Keratinocyte (primary cell): ENCODE measurements around the gene CCDC150. TPM values are rescaled to one million over a fixed set of nuclear protein-coding genes. Genes with fewer than 3 reads are reported as not detected.

Experiments
- DNase-seq: peaks from one replicate; pipeline ENCODE4 v3.0.0-alpha.2; 2011; ENCODE audit warnings: low read depth, missing footprints, low spot score
- FAIRE-seq: peaks from 2 replicates; lab custom pipeline; 2011; peaks lifted over from hg19 to GRCh38; lab: Jason Lieb, UNC
- H2AFZ ChIP-seq: 2 replicates; pipeline ENCODE4 v1.6.0; 2012; ENCODE audit warnings: low read length, control low read depth, inconsistent platforms; ENCODE audit not compliant: control insufficient read depth
- H3K27ac ChIP-seq: 2 replicates; pipeline ENCODE4 v1.5.1; 2011; ENCODE audit warnings: low read length; ENCODE audit not compliant: control insufficient read depth, insufficient read depth
- H3K27me3 ChIP-seq: 3 replicates; pipeline ENCODE4 v1.6.0; 2011; ENCODE audit warnings: low read length; ENCODE audit not compliant: control insufficient read depth, insufficient read depth; ENCODE audit errors: extremely low read depth
- H3K36me3 ChIP-seq, 2 experiments: 2 replicates in 1 of 2; 3 replicates in 1 of 2; pipeline ENCODE4 v1.5.1; 2011; ENCODE audit warnings: low read length in 2 of 2, mild to moderate bottlenecking in 1 of 2; ENCODE audit not compliant: control insufficient read depth in 2 of 2, insufficient read depth in 2 of 2; ENCODE audit errors: extremely low read depth in 1 of 2
- H3K4me1 ChIP-seq: 3 replicates; pipeline ENCODE4 v1.5.1; 2011; ENCODE audit warnings: low read length; ENCODE audit not compliant: control insufficient read depth, insufficient read depth; ENCODE audit errors: extremely low read depth
- H3K4me2 ChIP-seq: 3 replicates; pipeline ENCODE4 v1.6.0; 2011; ENCODE audit warnings: low read depth, low read length; ENCODE audit not compliant: control insufficient read depth, insufficient read depth; ENCODE audit errors: extremely low read depth
- H3K4me3 ChIP-seq, 3 experiments: fragments of 200-600 bp in 1 of 3; sonication (generic) in 1 of 3; 2 replicates in 2 of 3; 3 replicates in 1 of 3; pipeline ENCODE4 v1.5.1; 2011 to 2016; ENCODE audit warnings: low read length in 3 of 3, mild to moderate bottlenecking in 3 of 3, control low read depth in 2 of 3, inconsistent platforms in 1 of 3, low read depth in 1 of 3, mixed read lengths in 1 of 3, mixed run types in 1 of 3, moderate library complexity in 1 of 3; ENCODE audit not compliant: control insufficient read depth in 2 of 3, insufficient read depth in 2 of 3; ENCODE audit errors: extremely low read depth in 1 of 3
- H3K79me2 ChIP-seq: 2 replicates; pipeline ENCODE4 v1.6.0; 2012; ENCODE audit warnings: low read length; ENCODE audit not compliant: control insufficient read depth, insufficient read depth
- H3K9ac ChIP-seq: 3 replicates; pipeline ENCODE4 v1.6.0; 2011; ENCODE audit warnings: low read length; ENCODE audit not compliant: control insufficient read depth, insufficient read depth; ENCODE audit errors: extremely low read depth
- H3K9me1 ChIP-seq: 3 replicates; pipeline ENCODE4 v1.6.0; 2011; ENCODE audit warnings: low read length; ENCODE audit not compliant: control insufficient read depth, insufficient read depth; ENCODE audit errors: extremely low read depth
- H3K9me3 ChIP-seq: 2 replicates; pipeline ENCODE4 v1.5.1; 2012; ENCODE audit warnings: low read depth, low read length; ENCODE audit not compliant: control insufficient read depth
- H4K20me1 ChIP-seq: 3 replicates; pipeline ENCODE4 v1.6.0; 2011; ENCODE audit warnings: low read length; ENCODE audit not compliant: control insufficient read depth, insufficient read depth; ENCODE audit errors: extremely low read depth
- EZH2 ChIP-seq: IDR thresholded peaks from one replicate; pipeline ENCODE4 v1.6.1; 2012; ENCODE audit warnings: inconsistent platforms, mild to moderate bottlenecking, low read length, moderate library complexity
- dilution Hi-C: fragments of 300-500 bp; cut with MboI; formaldehyde crosslinking; loops from one replicate; pipeline ENCODE4 v1.7.0; 2020; ENCODE audit warnings: low sequenced_read_pairs; ENCODE audit not compliant: extremely low pct_ligation_motif_present
- polyA plus RNA-seq, 5 experiments: library from polyadenylated mRNA; depleted of rRNA in 3 of 5; stranded (reverse) in 3 of 5; stranded (forward) in 1 of 5; unstranded in 1 of 5; fragments of >200 nt; gene quantifications; 1 replicate in 1 of 5; 2 replicates in 3 of 5; 3 replicates in 1 of 5; pipeline versions ENCODE4 v1.2.1 to v1.2.3, GENCODE V29; 2011 to 2012; ENCODE audit warnings: missing spikeins in 2 of 5, low read depth in 1 of 5, low replicate concordance in 1 of 5
- TF ChIP-seq, protein P1 (sequence below), 3 experiments: IDR thresholded peaks in 1 of 3; conservative IDR thresholded peaks in 1 of 3; optimal IDR thresholded peaks in 1 of 3; 2 replicates in 2 of 3; 3 replicates in 1 of 3; pipeline versions ENCODE3 to v1.5.1; 2011; ENCODE audit warnings: low read length in 3 of 3, mild to moderate bottlenecking in 3 of 3, moderate library complexity in 2 of 3, control low read depth in 1 of 3, inconsistent platforms in 1 of 3; ENCODE audit not compliant: insufficient read depth in 2 of 3; ENCODE audit errors: extremely low read depth in 1 of 3

Gene CCDC150
- polyA plus RNA-seq, 1 donor (not counting 4 experiments of a cell fraction or from before 2014, with no cell fraction given): 5.0 TPM

DNA sequence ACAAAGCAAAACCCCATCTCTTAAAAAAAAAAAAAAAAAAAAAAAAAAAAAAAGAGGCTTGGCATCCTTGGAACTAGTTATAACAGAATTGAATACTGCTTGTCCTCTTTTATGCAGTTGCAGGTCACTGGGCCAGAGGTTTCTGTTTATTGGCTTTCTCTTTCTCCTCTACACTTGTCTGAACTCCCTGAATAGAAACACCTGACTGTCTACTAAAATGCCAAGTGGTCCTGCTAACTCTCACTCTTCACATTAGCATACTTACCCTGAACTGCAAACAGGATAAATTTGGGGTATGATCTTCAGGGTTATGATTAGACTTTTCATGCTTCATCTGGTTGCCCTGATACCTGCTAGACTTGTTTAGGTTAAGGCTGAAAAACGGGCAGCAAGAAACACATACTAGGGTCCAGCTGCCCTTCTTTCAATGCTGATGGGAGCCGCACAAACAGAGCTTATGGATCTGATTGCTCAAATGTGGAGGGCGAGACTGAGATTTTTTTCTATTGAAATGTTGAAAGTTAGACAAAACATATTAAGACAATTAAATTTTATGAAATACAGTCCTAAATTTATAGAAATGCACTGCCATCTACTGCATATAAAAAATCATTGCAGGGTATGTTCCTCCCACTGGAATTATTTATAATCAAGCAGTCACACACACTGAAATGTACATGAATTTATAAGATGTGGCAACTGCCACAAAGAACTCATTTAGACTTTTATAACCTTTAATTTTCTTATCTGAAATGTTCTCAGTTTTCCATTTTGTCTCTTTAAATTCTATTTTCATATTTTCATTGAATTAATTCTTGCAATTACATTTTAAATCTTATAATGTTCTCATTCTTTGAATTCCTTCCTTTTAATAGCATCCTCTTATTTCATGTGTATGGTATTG lies 119.2 kb downstream of the CCDC150 start:
- TF ChIP-seq, protein P1, sequence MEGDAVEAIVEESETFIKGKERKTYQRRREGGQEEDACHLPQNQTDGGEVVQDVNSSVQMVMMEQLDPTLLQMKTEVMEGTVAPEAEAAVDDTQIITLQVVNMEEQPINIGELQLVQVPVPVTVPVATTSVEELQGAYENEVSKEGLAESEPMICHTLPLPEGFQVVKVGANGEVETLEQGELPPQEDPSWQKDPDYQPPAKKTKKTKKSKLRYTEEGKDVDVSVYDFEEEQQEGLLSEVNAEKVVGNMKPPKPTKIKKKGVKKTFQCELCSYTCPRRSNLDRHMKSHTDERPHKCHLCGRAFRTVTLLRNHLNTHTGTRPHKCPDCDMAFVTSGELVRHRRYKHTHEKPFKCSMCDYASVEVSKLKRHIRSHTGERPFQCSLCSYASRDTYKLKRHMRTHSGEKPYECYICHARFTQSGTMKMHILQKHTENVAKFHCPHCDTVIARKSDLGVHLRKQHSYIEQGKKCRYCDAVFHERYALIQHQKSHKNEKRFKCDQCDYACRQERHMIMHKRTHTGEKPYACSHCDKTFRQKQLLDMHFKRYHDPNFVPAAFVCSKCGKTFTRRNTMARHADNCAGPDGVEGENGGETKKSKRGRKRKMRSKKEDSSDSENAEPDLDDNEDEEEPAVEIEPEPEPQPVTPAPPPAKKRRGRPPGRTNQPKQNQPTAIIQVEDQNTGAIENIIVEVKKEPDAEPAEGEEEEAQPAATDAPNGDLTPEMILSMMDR (optimal IDR thresholded peaks at IDR 0.05 in 1 of 3, IDR thresholded peaks at IDR 0.05 in 1 of 3, conservative IDR thresholded peaks at IDR 0.05 in 1 of 3; ENCODE audit: extremely low read depth in 1 of 3, insufficient read depth in 2 of 3, low read length in 3 of 3): no peak
- no peak for TF ChIP-seq EZH2
- Histone ChIP-seq H3K9me1 (no peaks in the 10 kb centered on the region), H4K20me1 (no peaks in the 10 kb centered on the region), H3K9ac (no peak overlapping the region), H2AFZ (no peak overlapping the region), H3K27me3 (no peaks in the 10 kb centered on the region), H3K4me1 (no peaks in the 10 kb centered on the region), H3K9me3 (no peaks in the 10 kb centered on the region), H3K27ac (no peak overlapping the region), H3K4me2 (no peak overlapping the region), H3K79me2 (no peaks in the 10 kb centered on the region), H3K36me3 (no peaks in the 10 kb centered on the region), H3K4me3 (no peak overlapping the region)
- DNase-seq (no peak), FAIRE-seq (no peak)
- dilution Hi-C loops: no loop called here

DNA sequence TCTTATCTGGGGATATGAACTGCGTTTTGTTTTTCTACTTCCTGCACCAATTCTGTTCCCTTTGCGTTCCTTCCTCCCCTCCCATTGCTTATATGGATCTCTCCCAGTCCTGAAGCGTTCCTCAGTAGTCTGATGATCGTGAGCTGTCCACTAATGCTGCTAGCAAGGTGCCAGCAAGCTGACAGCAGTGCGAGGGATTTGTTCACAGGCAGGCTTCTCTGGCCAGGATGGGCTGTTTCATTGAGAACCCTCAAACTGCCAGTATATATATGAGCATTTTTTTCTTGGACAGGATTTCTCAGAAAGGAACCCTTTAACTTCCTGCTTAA lies 119.8 kb downstream of the CCDC150 start:
- H3K9me1 ChIP-seq: no peaks in the 10 kb centered on the region
- no peak overlapping the region for H3K4me2 ChIP-seq
- no peak overlapping the region for H2AFZ ChIP-seq
- no peaks in the 10 kb centered on the region for H4K20me1 ChIP-seq
- no peaks in the 10 kb centered on the region for H3K27me3 ChIP-seq
- FAIRE-seq (no peak), DNase-seq (no peak)
- peaks cover 0 to 3% of the 10 kb centered on the region in 2 experiments for H3K36me3 ChIP-seq
- no peaks in the 10 kb centered on the region for H3K4me1 ChIP-seq
- TF ChIP-seq, protein P1 (optimal IDR thresholded peaks at IDR 0.05 in 1 of 3, IDR thresholded peaks at IDR 0.05 in 1 of 3, conservative IDR thresholded peaks at IDR 0.05 in 1 of 3; ENCODE audit: extremely low read depth in 1 of 3, insufficient read depth in 2 of 3, low read length in 3 of 3): no peak
- TF ChIP-seq EZH2: no peak
- H3K4me3 ChIP-seq: no peak overlapping the region
- H3K9ac ChIP-seq: no peak overlapping the region
- dilution Hi-C loops: no loop called here
- no peak overlapping the region for H3K27ac ChIP-seq
- H3K9me3 ChIP-seq: no peaks in the 10 kb centered on the region
- H3K79me2 ChIP-seq: no peaks in the 10 kb centered on the region
